D721Med (cell line): Measurements from ENCODE around the gene GNL2.
"Not testable (repeated sequence)": the region's sequence is repeated elsewhere in the genome, so short reads cannot be mapped to it uniquely, and the experiment has no call there.

Experiments used
- DNase-seq: peaks from one replicate; pipeline ENCODE4 v3.0.0; 2011; ENCODE audit warnings: low spot score; ENCODE audit not compliant: insufficient read length
- FAIRE-seq: peaks from 2 replicates; lab custom pipeline; 2011; peaks lifted over from hg19 to GRCh38; lab: Jason Lieb, UNC
- CTCF ChIP-seq: IDR thresholded peaks from 2 replicates; pipeline ENCODE4 v1.5.1; 2012; ENCODE audit warnings: mild to moderate bottlenecking, control low read depth; ENCODE audit not compliant: insufficient read depth; ENCODE audit errors: missing control alignments

The GNL2 gene

GRCh38 chr1:37570528-37571334, 25.0 kb downstream of the GNL2 start:
- DNase-seq (no peak), FAIRE-seq (no peak)

GRCh38 chr1:37567023-37567422, 28.7 kb downstream of the GNL2 start:
- FAIRE-seq (no peak), DNase-seq (no peak)
- TF ChIP-seq CTCF, result no peak

More at GRCh38 chr1:37570528-37571334, 25.0 kb downstream of the GNL2 start:
- no peak for TF ChIP-seq CTCF

- TF ChIP-seq CTCF, result no peak
- DNase-seq, result no peak
- no peak for FAIRE-seq
Measured at GRCh38 chr1:37564892-37565291, 30.8 kb downstream of the GNL2 start.

GRCh38 chr1:37562984-37563383, 32.8 kb downstream of the GNL2 start:
- TF ChIP-seq CTCF, result no peak
- FAIRE-seq (no peak), DNase-seq (no peak)

- DNase-seq (peak; percentile 47), FAIRE-seq (no peak)
- TF ChIP-seq CTCF, result peak; percentile 54
Measured at GRCh38 chr1:37561133-37562132, 34.3 kb downstream of the GNL2 start.

GRCh38 chr1:37560401-37561132, 35.2 kb downstream of the GNL2 start:
- DNase-seq (no peak), FAIRE-seq (no peak)
- no peak for TF ChIP-seq CTCF

- not testable (repeated sequence) for FAIRE-seq, DNase-seq
Measured at GRCh38 chr1:37559957-37560379, 35.8 kb downstream of the GNL2 start.
